GM20000 (cell line): ENCODE measurements around the gene ASTN2.

ENCODE experiments used
- DNase-seq: peaks from one replicate; pipeline ENCODE4 v3.0.0; 2012; ENCODE audit warnings: low spot score
- TF ChIP-seq, protein P1 (sequence below): IDR thresholded peaks from 2 replicates; pipeline ENCODE4 v1.5.1; 2012; ENCODE audit warnings: mild to moderate bottlenecking, control low read depth; ENCODE audit errors: extremely low read depth, missing control alignments

ASTN2 gene

GRCh38 chr9:116490321-116490720 is 924.5 kb downstream of the ASTN2 start:
- TF ChIP-seq, protein P1, sequence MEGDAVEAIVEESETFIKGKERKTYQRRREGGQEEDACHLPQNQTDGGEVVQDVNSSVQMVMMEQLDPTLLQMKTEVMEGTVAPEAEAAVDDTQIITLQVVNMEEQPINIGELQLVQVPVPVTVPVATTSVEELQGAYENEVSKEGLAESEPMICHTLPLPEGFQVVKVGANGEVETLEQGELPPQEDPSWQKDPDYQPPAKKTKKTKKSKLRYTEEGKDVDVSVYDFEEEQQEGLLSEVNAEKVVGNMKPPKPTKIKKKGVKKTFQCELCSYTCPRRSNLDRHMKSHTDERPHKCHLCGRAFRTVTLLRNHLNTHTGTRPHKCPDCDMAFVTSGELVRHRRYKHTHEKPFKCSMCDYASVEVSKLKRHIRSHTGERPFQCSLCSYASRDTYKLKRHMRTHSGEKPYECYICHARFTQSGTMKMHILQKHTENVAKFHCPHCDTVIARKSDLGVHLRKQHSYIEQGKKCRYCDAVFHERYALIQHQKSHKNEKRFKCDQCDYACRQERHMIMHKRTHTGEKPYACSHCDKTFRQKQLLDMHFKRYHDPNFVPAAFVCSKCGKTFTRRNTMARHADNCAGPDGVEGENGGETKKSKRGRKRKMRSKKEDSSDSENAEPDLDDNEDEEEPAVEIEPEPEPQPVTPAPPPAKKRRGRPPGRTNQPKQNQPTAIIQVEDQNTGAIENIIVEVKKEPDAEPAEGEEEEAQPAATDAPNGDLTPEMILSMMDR = no peak

GRCh38 chr9:116488373-116488772 is 926.5 kb downstream of the ASTN2 start:
- TF ChIP-seq, protein P1 = no peak
- DNase-seq = no peak

More at GRCh38 chr9:116490321-116490720, 924.5 kb downstream of the ASTN2 start:
- no peak for DNase-seq

DNA sequence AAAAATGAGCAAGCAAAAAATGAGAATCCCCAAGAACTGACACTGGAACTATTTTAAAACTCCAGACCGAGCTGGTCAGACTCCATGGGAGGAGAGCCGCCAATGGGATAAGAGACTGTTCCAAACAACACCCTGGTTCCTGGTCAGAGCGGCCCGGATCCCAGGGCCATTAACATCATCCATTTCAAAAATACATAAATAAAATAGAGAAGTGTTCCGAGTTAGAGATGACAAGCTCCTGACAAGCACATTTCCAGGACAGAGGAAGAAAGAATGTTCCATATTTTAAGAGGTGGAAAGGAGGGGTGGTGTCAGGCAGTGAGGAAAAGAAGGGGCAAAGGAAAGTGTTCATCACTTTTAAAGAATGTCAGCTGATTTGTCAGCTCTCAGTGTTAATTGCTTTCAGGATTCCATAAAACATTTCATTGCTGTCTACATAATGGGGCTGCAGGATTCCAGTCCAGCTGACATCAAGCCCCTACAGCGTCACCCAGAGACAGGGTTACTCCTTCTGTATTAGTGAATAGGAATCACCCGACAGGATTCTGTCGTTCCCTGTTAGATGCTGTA is 930.3 kb downstream of the ASTN2 start:
- TF ChIP-seq, protein P1 = no peak
- DNase-seq = no peak

GRCh38 chr9:116483622-116484491 is 931.0 kb downstream of the ASTN2 start:
- DNase-seq = no peak
- TF ChIP-seq, protein P1 = no peak

DNA sequence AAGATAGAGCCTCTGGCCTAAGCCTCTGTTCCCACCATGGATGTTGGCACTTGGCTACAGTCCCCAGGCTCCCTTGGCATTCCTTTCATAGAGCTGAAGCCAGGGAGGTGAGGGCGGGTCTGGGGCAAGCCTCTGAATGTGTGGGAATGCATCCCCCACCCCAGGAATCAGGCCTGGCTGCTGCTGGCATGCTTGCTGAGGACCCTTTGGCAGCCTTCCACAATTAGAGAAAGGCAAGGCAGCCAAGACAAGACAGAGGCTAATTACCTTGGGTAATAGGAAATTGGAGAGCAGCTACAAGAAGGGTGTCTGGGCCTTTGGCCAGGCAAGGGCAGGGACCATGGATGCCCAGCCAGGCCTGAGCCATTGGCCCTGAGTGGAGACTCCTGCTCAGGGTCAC is 932.1 kb downstream of the ASTN2 start:
- TF ChIP-seq, protein P1 = no peak
- no peak for DNase-seq

- TF ChIP-seq, protein P1 = no peak
- DNase-seq = no peak
These were observed 934.2 kb downstream of the ASTN2 start for GRCh38 chr9:116480700-116481099.

DNA sequence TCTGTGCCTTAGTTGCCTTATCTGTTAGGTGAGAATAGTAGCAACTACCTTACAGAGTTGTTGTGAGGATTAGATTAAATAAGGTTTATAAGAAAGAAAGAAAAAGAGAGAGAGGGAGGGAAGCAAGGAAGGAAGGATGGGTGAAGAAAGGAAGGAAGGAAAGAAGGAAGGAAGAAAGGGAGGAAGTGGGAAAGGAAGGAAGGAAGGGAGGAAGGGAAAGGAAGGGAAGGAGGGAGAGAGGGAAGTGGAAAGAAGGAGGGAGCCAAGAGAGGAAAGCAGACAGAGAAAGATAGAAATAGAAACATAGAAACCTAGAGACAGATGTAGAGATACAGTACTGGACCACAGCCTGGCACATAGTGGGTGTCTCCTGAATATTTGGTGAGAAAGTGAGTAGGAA is 934.9 kb downstream of the ASTN2 start:
- TF ChIP-seq, protein P1 = no peak
- no peak for DNase-seq
